NK-92 (cell line): ENCODE data around the gene ANKRD33B.

Experiments
- DNase-seq: peaks from one replicate; lab custom pipeline; 2025; ENCODE audit not compliant: unreplicated experiment; lab: John Stamatoyannopoulos, UW

Gene ANKRD33B

GRCh38 chr5:10673017-10673389, 109.1 kb downstream of the ANKRD33B start:
- DNase-seq: no peak

DNA sequence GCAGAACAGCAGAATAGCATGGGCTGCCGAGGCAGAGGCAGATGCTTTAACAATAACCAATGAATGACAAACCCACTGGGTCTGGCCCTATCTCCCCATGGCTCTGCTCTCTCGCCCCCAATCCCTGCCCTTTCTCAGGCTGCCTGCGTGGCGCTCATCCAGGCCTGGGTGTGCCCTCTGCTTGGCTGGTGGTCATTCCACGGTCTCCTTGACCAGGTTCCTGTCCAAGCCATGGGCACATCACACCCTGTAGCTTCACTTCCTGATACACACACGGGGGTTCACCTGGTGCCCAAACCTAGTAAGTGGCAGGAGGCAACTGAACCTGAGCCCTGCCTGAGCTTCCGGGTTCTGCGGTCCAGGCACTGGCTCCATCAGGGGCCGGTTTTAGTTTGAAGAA, 109.5 kb downstream of the ANKRD33B start:
- DNase-seq: no peak

- DNase-seq: no peak
These were observed 110.2 kb downstream of the ANKRD33B start for GRCh38 chr5:10674096-10674495.

DNA sequence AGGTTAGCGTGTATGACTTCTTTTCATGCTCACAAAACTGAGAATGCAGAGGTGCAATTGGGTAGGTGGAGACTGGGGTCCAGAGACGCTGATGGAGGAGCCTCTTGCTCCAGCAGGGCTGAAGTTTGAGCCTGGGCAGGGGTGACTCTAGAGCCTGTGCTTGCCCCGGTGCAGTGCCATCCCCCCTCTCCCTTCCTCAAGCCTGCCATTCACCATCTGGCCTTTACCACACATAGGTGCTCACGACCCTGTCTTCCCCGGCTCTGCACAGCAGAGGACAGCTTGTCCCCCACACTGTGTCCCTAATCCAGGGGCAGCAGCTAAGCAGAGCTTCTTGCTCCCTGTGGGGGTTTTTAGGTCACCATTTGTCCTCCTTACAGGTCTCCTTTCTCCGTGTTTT, 110.7 kb downstream of the ANKRD33B start:
- DNase-seq: no peak

- DNase-seq: no peak
These were observed 111.4 kb downstream of the ANKRD33B start for GRCh38 chr5:10675177-10675700.

- no peak for DNase-seq
These were observed 112.4 kb downstream of the ANKRD33B start for GRCh38 chr5:10676224-10676623.

DNA sequence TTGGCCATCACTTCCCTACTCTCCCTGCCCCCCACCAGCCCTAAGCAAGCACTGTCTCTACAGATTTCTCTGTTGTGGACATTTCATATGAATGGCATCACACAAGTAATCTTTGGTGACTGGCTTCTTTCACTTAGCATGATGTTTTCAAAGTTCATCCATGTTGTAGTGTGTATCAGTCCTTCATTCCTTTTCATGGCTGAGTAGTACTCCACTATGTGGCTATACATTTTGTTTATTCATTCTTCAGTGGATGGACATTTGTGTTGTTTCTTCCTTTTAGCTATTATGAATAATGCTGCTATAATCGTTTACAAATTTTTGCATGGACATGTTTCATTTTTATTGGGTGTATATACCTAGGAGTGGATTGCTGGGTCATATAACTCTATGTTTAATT, 113.1 kb downstream of the ANKRD33B start:
- no peak for DNase-seq

GRCh38 chr5:10677533-10677932, 113.7 kb downstream of the ANKRD33B start:
- DNase-seq: no peak

- DNase-seq: no peak
These were observed 114.4 kb downstream of the ANKRD33B start for GRCh38 chr5:10678244-10678643.

- DNase-seq: no peak
These were observed 115.6 kb downstream of the ANKRD33B start for GRCh38 chr5:10679336-10679988.

- no peak for DNase-seq
These were observed 117.1 kb downstream of the ANKRD33B start for GRCh38 chr5:10680876-10681481.

- no peak for DNase-seq
These were observed 118.1 kb downstream of the ANKRD33B start for GRCh38 chr5:10681731-10682679.

DNA sequence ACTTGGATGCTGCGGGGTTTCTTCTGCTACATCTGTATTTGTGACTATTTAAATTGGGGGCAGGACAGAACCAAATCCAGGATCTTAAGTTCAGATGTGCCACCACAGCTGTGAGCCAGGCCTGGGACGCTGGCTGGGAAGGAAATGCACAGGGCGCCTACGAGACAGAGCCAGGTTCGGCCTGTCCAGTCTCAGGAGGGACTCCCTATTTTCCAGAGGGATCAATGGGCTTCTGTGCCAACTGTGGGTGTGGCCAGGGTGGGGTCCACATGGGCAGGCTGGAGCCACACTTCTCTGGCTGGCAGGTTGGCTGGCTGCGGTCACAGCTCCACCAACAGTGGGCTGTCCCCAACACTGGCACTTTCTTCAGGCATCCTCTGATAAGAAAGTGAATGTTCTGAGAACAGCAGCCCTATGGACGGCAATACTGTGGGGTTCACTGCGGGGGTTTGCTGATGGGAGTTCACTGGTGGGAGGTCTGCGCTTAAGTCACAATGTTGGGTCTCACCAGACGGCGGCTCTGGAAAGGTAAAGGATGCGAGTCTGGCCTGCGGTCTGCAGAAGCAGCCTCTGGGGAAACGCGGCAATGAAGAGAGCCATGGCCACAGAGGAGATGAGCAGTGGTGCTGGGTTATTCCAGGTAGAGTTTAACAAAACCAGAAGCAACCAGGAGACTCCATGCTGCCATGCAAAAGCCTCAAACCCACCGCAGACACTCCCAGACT, 119.1 kb downstream of the ANKRD33B start:
- no peak for DNase-seq

- DNase-seq: no peak
These were observed 120.6 kb downstream of the ANKRD33B start for GRCh38 chr5:10684303-10685086.

DNA sequence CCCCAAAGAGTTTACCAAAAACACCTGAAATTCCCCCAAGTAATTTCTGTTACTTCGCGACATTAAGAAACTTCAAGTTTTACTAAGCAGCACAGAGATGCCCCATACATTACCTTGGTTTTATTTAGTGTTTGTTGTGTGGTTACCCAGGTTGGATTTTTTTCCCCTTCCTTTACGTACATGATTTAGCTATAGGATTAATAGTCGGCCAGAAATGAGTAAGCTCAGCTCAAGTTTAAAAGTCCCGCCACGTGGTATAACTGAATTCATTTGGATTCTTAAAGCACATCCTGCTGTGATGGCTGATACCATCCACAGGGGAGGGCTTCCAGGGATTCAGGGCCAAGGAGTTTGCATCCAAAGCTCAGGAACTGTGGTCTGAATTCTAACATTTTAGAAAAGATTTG, 121.2 kb downstream of the ANKRD33B start:
- no peak for DNase-seq

DNA sequence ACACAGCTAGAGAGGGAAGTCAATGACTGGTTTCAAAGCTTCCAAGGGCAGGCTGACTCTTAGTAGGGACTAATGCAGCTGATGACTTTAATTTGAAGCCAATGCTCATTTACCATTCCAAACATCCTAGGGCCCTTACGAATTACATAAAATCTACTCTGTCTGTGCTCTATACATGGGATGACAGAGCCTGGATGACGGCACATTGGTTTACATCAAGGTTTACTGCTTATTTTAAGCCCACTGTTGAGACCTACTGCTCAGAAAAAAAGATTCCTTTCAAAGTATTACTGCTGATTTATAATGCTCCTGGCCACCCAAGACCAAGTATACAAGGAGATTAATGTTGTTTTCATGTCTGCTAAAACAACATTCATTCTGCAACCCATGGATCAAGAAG, 123.0 kb downstream of the ANKRD33B start:
- no peak for DNase-seq

DNA sequence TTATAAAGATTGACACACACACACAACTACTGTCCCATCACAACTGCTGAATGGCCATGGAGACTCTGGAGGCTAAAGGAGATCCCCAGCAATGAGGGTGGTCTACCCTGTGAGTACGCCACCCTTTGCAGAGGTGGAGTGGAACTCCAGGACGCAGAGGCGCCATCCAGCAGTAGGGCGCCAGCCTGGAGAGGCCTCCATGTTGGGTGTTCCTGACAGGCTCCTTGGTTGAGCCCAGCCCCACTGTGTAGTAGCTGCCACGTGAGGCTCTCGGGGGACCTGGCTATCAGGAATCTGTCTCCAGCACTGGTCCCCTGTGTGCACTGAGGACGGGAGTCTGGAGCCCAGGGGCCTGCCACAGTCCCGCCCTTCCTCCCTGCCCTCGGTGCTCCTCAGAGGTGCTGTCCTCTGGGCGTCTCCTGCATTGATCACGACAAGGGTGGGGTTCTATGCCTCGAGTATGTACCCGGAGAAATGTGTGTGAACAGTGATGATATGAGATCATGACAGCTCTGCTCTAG, 124.8 kb downstream of the ANKRD33B start:
- no peak for DNase-seq

- DNase-seq: no peak
These were observed 125.7 kb downstream of the ANKRD33B start for GRCh38 chr5:10689391-10690081.
